ENCODE data around the gene DGKD. TPM values are rescaled to one million over a fixed set of nuclear protein-coding genes. Genes with fewer than 3 reads are reported as not detected.
A peak's percentile ranks its signal among the peaks of the same experiment; 100 is the strongest.

DGKD gene
- total RNA-seq, 6 donors from 2014 or later, result 50.0 to 141 (median 75.6) TPM

GRCh38 chr2:233414777-233415570 lies 60.7 kb downstream of the DGKD start:
- WGBS, 2 donors, result 65 to 78% methylated on average over 5 of the region's 5 CpGs
- peak; percentile 35 to 57 for ATAC-seq (ENCODE audit: low FRiP score in 2 of 2)
- DNase-seq, result peak in 1 of 2 donors; percentile 75

GRCh38 chr2:233416199-233416598 lies 61.9 kb downstream of the DGKD start:
- 80 to 83% methylated on average over 3 of the region's 3 CpGs for WGBS, 2 donors
- Histone ChIP-seq H3K4me3 (no peak overlapping the region), H3K36me3 (peaks cover 0 to 4% (median 1%) of the 10 kb centered on the region in 4 donors), H3K4me1 (peaks cover 38 to 57% (median 42%) of the 10 kb centered on the region in 4 donors), H3K27ac (peak overlapping the region in 3 of 4 donors; percentile 3 to 64 (median 21)), H3K27me3 (no peaks in the 10 kb centered on the region), H3K9me3 (peaks cover 0 to 2% (median 0%) of the 10 kb centered on the region in 4 donors)
- no peak for TF ChIP-seq POLR2AphosphoS5 (IDR thresholded peaks at IDR 0.05)
- TF ChIP-seq CTCF (IDR thresholded peaks at IDR 0.05), result no peak
- no peak for TF ChIP-seq POLR2A (IDR thresholded peaks at IDR 0.05)
- TF ChIP-seq EP300 (IDR thresholded peaks at IDR 0.05), result no peak
- no peak for ATAC-seq (ENCODE audit: low FRiP score in 2 of 2)
- DNase-seq, result no peak

More at GRCh38 chr2:233414777-233415570, 60.7 kb downstream of the DGKD start:
- Histone ChIP-seq H3K27ac (peak overlapping the region; percentile 61 to 75 (median 64)), H3K4me1 (peaks cover 31 to 50% (median 34%) of the 10 kb centered on the region in 4 donors), H3K27me3 (no peaks in the 10 kb centered on the region), H3K9me3 (peaks cover 0 to 2% (median 0%) of the 10 kb centered on the region in 4 donors), H3K4me3 (no peak overlapping the region), H3K36me3 (peaks cover 0 to 4% (median 1%) of the 10 kb centered on the region in 4 donors)
- peak in 3 of 4 donors; percentile 32 to 90 (median 45) for TF ChIP-seq EP300 (IDR thresholded peaks at IDR 0.05)
- TF ChIP-seq POLR2AphosphoS5 (IDR thresholded peaks at IDR 0.05), result peak; percentile 38 to 77
- TF ChIP-seq POLR2A (IDR thresholded peaks at IDR 0.05), result no peak
- no peak for TF ChIP-seq CTCF (IDR thresholded peaks at IDR 0.05)

GRCh38 chr2:233416706-233417105 lies 62.4 kb downstream of the DGKD start:
- Histone ChIP-seq H3K9me3 (peaks cover 0 to 2% (median 0%) of the 10 kb centered on the region in 4 donors), H3K4me1 (peaks cover 43 to 63% (median 46%) of the 10 kb centered on the region in 4 donors), H3K36me3 (peaks cover 0 to 4% (median 1%) of the 10 kb centered on the region in 4 donors), H3K4me3 (no peak overlapping the region), H3K27me3 (no peaks in the 10 kb centered on the region), H3K27ac (peak overlapping the region in 2 of 4 donors; percentile 3 to 8)
- no peak for DNase-seq
- TF ChIP-seq POLR2AphosphoS5 (IDR thresholded peaks at IDR 0.05), result no peak
- ATAC-seq (ENCODE audit: low FRiP score in 2 of 2), result no peak
- 92 to 93% methylated on average over 6 of the region's 6 CpGs for WGBS, 2 donors

- 100% methylated on average over 1 of the region's 1 CpG for WGBS, 2 donors
- H3K36me3 ChIP-seq, result peaks cover 0 to 4% (median 1%) of the 10 kb centered on the region in 4 donors
- TF ChIP-seq CTCF (IDR thresholded peaks at IDR 0.05), result no peak
- no peak for TF ChIP-seq POLR2AphosphoS5 (IDR thresholded peaks at IDR 0.05)
- TF ChIP-seq EP300 (IDR thresholded peaks at IDR 0.05), result no peak
- no peak for TF ChIP-seq POLR2A (IDR thresholded peaks at IDR 0.05)
- no peaks in the 10 kb centered on the region for H3K9me3 ChIP-seq
- no peak for ATAC-seq (ENCODE audit: low FRiP score in 2 of 2)
- H3K27me3 ChIP-seq, result no peaks in the 10 kb centered on the region
- H3K4me3 ChIP-seq, result no peak overlapping the region
- no peak overlapping the region for H3K27ac ChIP-seq
- peaks cover 45 to 68% (median 51%) of the 10 kb centered on the region in 4 donors for H3K4me1 ChIP-seq
- DNase-seq, result no peak
Observed at GRCh38 chr2:233417282-233417681, 63.0 kb downstream of the DGKD start.

GRCh38 chr2:233418052-233418760 lies 63.9 kb downstream of the DGKD start:
- 72 to 84% methylated on average over 3 of the region's 3 CpGs for WGBS, 2 donors
- DNase-seq (no peak), ATAC-seq (ENCODE audit: low FRiP score in 2 of 2) (no peak)
- Histone ChIP-seq H3K4me3 (no peak overlapping the region), H3K9me3 (no peaks in the 10 kb centered on the region), H3K4me1 (peaks cover 45 to 75% (median 55%) of the 10 kb centered on the region in 4 donors), H3K36me3 (peaks cover 0 to 4% (median 1%) of the 10 kb centered on the region in 4 donors), H3K27ac (peak overlapping the region; percentile 17 to 86 (median 56)), H3K27me3 (no peaks in the 10 kb centered on the region)
- TF ChIP-seq CTCF (IDR thresholded peaks at IDR 0.05), result no peak
- no peak for TF ChIP-seq EP300 (IDR thresholded peaks at IDR 0.05)
- no peak for TF ChIP-seq POLR2A (IDR thresholded peaks at IDR 0.05)
- no peak for TF ChIP-seq POLR2AphosphoS5 (IDR thresholded peaks at IDR 0.05)
